ENCODE data around the gene PPP2R3B. TPM values are rescaled to one million over a fixed set of nuclear protein-coding genes. Genes with fewer than 3 reads are reported as not detected.

The PPP2R3B gene
- total RNA-seq, 1 donor from 2014 or later: 38.3 TPM

- H3K4me3 ChIP-seq (ENCODE audit: low read depth, low read length): no peak overlapping the region
- TF ChIP-seq CTCF (conservative IDR thresholded peaks at IDR 0.05; ENCODE audit: low read depth, low read length): no peak
- DNase-seq (ENCODE audit: low read depth): no peak
These were observed 52.3 kb downstream of the PPP2R3B start for GRCh38 chrX:334331-334891.

GRCh38 chrX:333611-334311, 52.9 kb downstream of the PPP2R3B start:
- H3K4me3 ChIP-seq (ENCODE audit: low read depth, low read length): no peak overlapping the region
- no peak for DNase-seq (ENCODE audit: low read depth)
- no peak for TF ChIP-seq CTCF (conservative IDR thresholded peaks at IDR 0.05; ENCODE audit: low read depth, low read length)

GRCh38 chrX:332916-333610, 53.6 kb downstream of the PPP2R3B start:
- no peak for DNase-seq (ENCODE audit: low read depth)
- H3K4me3 ChIP-seq (ENCODE audit: low read depth, low read length): no peak overlapping the region
- no peak for TF ChIP-seq CTCF (conservative IDR thresholded peaks at IDR 0.05; ENCODE audit: low read depth, low read length)

- H3K4me3 ChIP-seq (ENCODE audit: low read depth, low read length): no peak overlapping the region
- TF ChIP-seq CTCF (conservative IDR thresholded peaks at IDR 0.05; ENCODE audit: low read depth, low read length): no peak
- no peak for DNase-seq (ENCODE audit: low read depth)
These were observed 54.2 kb downstream of the PPP2R3B start for GRCh38 chrX:332496-332860.

GRCh38 chrX:331825-332495, 54.7 kb downstream of the PPP2R3B start:
- DNase-seq (ENCODE audit: low read depth): no peak
- TF ChIP-seq CTCF (conservative IDR thresholded peaks at IDR 0.05; ENCODE audit: low read depth, low read length): no peak
- H3K4me3 ChIP-seq (ENCODE audit: low read depth, low read length): no peak overlapping the region

GRCh38 chrX:331151-331824, 55.4 kb downstream of the PPP2R3B start:
- TF ChIP-seq CTCF (conservative IDR thresholded peaks at IDR 0.05; ENCODE audit: low read depth, low read length): no peak
- no peak overlapping the region for H3K4me3 ChIP-seq (ENCODE audit: low read depth, low read length)
- DNase-seq (ENCODE audit: low read depth): no peak
